Stomach smooth muscle (tissue), 2 donors: ENCODE measurements around the gene CSNK2A1.
"Not testable (repeated sequence)": the region's sequence is repeated elsewhere in the genome, so short reads cannot be mapped to it uniquely, and the experiment has no call there.

Experiments used
- H3K27ac ChIP-seq: one replicate; pipeline ENCODE4 v1.7.0; 2013; ENCODE audit warnings: mild to moderate bottlenecking, low read length, inconsistent platforms
- H3K27me3 ChIP-seq, 2 donors: one replicate each; pipeline ENCODE4 v1.7.0; 2013; ENCODE audit warnings: low read length in 2 of 2; ENCODE audit not compliant: insufficient read depth in 2 of 2, control insufficient read depth in 1 of 2
- H3K36me3 ChIP-seq, 2 donors: one replicate each; pipeline ENCODE4 v1.7.0; 2013; ENCODE audit warnings: low read length in 2 of 2; ENCODE audit not compliant: control insufficient read depth in 2 of 2, insufficient read depth in 2 of 2
- H3K4me1 ChIP-seq: one replicate; pipeline ENCODE4 v1.7.0; 2013; ENCODE audit warnings: low read length; ENCODE audit not compliant: control insufficient read depth, insufficient read depth
- H3K4me3 ChIP-seq, 2 donors: one replicate each; pipeline ENCODE4 v1.7.0; 2013; ENCODE audit warnings: low read length in 2 of 2
- H3K9ac ChIP-seq, 2 donors: one replicate each; pipeline ENCODE4 v1.7.0; 2013; ENCODE audit warnings: low read length in 2 of 2, mild to moderate bottlenecking in 1 of 2
- H3K9me3 ChIP-seq, 2 donors: one replicate each; pipeline ENCODE4 v1.7.0; 2013; ENCODE audit warnings: low read length in 2 of 2; ENCODE audit not compliant: control insufficient read depth in 2 of 2
- donor health status: healthy.
- donor health status: Pancreatic carcinoma.

CSNK2A1 gene

GRCh38 chr20:483815-484644, 59.6 kb downstream of the CSNK2A1 start:
- no peaks in the 10 kb centered on the region for H3K9me3 ChIP-seq
- no peaks in the 10 kb centered on the region for H3K27me3 ChIP-seq
- H3K36me3 ChIP-seq, result peaks cover 47 to 49% of the 10 kb centered on the region in 2 donors
- peaks cover 3% of the 10 kb centered on the region for H3K4me1 ChIP-seq
- no peak overlapping the region for H3K4me3 ChIP-seq
- H3K27ac ChIP-seq, result no peak overlapping the region
- H3K9ac ChIP-seq, result no peak overlapping the region

- Histone ChIP-seq H3K4me1 (peaks cover 3% of the 10 kb centered on the region), H3K4me3 (no peak overlapping the region), H3K27ac (no peak overlapping the region), H3K36me3 (peaks cover 25 to 26% of the 10 kb centered on the region in 2 donors), H3K9me3 (no peaks in the 10 kb centered on the region), H3K27me3 (no peaks in the 10 kb centered on the region), H3K9ac (no peak overlapping the region)
Observed at GRCh38 chr20:481167-481566, 62.4 kb downstream of the CSNK2A1 start.

- H3K27ac ChIP-seq, result no peak overlapping the region
- no peak overlapping the region for H3K9ac ChIP-seq
- no peaks in the 10 kb centered on the region for H3K27me3 ChIP-seq
- no peaks in the 10 kb centered on the region for H3K9me3 ChIP-seq
- peaks cover 20 to 25% of the 10 kb centered on the region in 2 donors for H3K36me3 ChIP-seq
- peaks cover 3% of the 10 kb centered on the region for H3K4me1 ChIP-seq
- no peak overlapping the region for H3K4me3 ChIP-seq
Observed at GRCh38 chr20:480044-480443, 63.5 kb downstream of the CSNK2A1 start.

GRCh38 chr20:479487-479886, 64.1 kb downstream of the CSNK2A1 start:
- H3K9ac ChIP-seq, result no peak overlapping the region
- H3K4me3 ChIP-seq, result no peak overlapping the region
- no peaks in the 10 kb centered on the region for H3K9me3 ChIP-seq
- H3K27ac ChIP-seq, result no peak overlapping the region
- H3K27me3 ChIP-seq, result no peaks in the 10 kb centered on the region
- peaks cover 20 to 25% of the 10 kb centered on the region in 2 donors for H3K36me3 ChIP-seq
- H3K4me1 ChIP-seq, result peaks cover 3% of the 10 kb centered on the region

- H3K4me3 ChIP-seq, result no peak overlapping the region
- H3K9ac ChIP-seq, result no peak overlapping the region
- peaks cover 16 to 21% of the 10 kb centered on the region in 2 donors for H3K36me3 ChIP-seq
- no peak overlapping the region for H3K27ac ChIP-seq
- H3K4me1 ChIP-seq, result peaks cover under 1% of the 10 kb centered on the region
- no peaks in the 10 kb centered on the region for H3K9me3 ChIP-seq
- H3K27me3 ChIP-seq, result no peaks in the 10 kb centered on the region
Observed at GRCh38 chr20:478949-479429, 64.6 kb downstream of the CSNK2A1 start.

GRCh38 chr20:478010-478948, 65.3 kb downstream of the CSNK2A1 start:
- Histone ChIP-seq H3K9me3 (no peaks in the 10 kb centered on the region), H3K27ac (no peak overlapping the region), H3K4me3 (no peak overlapping the region), H3K36me3 (peaks cover 11 to 17% of the 10 kb centered on the region in 2 donors), H3K27me3 (no peaks in the 10 kb centered on the region), H3K9ac (no peak overlapping the region), H3K4me1 (no peaks in the 10 kb centered on the region)

- H3K4me3 ChIP-seq, H3K27ac ChIP-seq, H3K9me3 ChIP-seq, H3K4me1 ChIP-seq, H3K27me3 ChIP-seq, H3K9ac ChIP-seq, H3K36me3 ChIP-seq: not testable (repeated sequence)
Observed at GRCh38 chr20:476561-477249, 66.9 kb downstream of the CSNK2A1 start.

GRCh38 chr20:475463-476357, 67.9 kb downstream of the CSNK2A1 start:
- Histone ChIP-seq H3K9ac (no peak overlapping the region), H3K27me3 (no peaks in the 10 kb centered on the region), H3K4me3 (no peak overlapping the region), H3K9me3 (no peaks in the 10 kb centered on the region), H3K27ac (no peak overlapping the region), H3K36me3 (peaks cover 2 to 7% of the 10 kb centered on the region in 2 donors), H3K4me1 (no peaks in the 10 kb centered on the region)

- H3K4me1 ChIP-seq, result no peaks in the 10 kb centered on the region
- H3K4me3 ChIP-seq, result no peak overlapping the region
- peaks cover 2% of the 10 kb centered on the region in 2 donors for H3K36me3 ChIP-seq
- no peak overlapping the region for H3K27ac ChIP-seq
- no peaks in the 10 kb centered on the region for H3K27me3 ChIP-seq
- no peaks in the 10 kb centered on the region for H3K9me3 ChIP-seq
- H3K9ac ChIP-seq, result no peak overlapping the region
Observed at GRCh38 chr20:474581-474980, 69.0 kb downstream of the CSNK2A1 start.
